HG02623 (cell line): ENCODE measurements around the gene GASK1A.

Source experiments
- ATAC-seq: cut with Tn5 transposase; IDR thresholded peaks from one replicate; pipeline ENCODE4 v1.9.1; 2021; ENCODE audit warnings: moderate library complexity; ENCODE audit not compliant: unreplicated experiment

GASK1A gene

DNA sequence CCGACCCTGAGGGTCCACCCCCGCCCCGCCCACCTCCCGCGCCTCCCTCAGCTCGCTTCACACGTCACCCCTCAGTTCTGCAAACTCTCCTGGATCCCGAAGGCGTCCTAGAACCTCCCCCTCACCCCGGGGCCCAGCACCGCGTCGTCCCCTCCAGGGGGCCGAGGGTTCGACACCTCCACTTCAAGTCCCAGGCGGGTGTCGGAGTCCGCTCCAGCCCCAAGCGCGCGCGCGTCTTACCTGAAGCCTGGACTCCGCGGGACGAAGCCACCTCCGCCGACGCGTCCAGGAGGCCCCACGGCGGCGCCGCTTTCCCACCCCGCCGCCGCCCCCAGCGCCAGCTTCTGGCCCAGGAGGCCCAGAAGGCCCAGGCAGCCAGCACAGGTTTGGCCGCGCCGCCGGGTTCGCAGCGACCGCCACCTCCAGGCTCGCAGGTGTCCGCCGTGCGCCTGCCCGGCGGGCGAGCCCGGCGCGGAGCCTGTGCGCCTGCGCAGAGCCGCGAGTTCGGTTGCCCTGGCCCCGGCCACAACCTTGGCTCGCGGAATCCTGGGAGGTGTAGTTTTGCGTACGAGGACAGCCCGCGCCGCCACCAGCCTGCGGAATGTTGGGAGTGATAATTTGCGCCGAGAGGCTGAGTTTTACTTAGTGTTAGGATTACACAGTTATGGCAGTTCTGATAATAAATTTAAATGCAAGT lies 126.6 kb downstream of the GASK1A start, which contains the start of gene POMGNT2:
TSS of gene POMGNT2 (minus strand) at position 484 of the 697 bp plus-strand sequence. CDS start 24,648 bp downstream, outside the sequence.
- ATAC-seq: peak; percentile 85

GRCh38 chr3:43106293-43106628 lies 127.2 kb downstream of the GASK1A start:
- ATAC-seq: no peak
